HL-60/S4 treated with retinoic acid at 250 ng/mL for 4 days and 3 days (cell line): ENCODE data around the gene GABRB3.
"Not testable (repeated sequence)": the region's sequence is repeated elsewhere in the genome, so short reads cannot be mapped to it uniquely, and the experiment has no call there.

Source experiments
- in situ Hi-C: fragments of 300-500 bp; cut with MboI; formaldehyde crosslinking; loops from 2 replicates; pipeline ENCODE4 v1.7.0; 2022; ENCODE audit warnings: low sequenced_read_pairs

GABRB3 gene

DNA sequence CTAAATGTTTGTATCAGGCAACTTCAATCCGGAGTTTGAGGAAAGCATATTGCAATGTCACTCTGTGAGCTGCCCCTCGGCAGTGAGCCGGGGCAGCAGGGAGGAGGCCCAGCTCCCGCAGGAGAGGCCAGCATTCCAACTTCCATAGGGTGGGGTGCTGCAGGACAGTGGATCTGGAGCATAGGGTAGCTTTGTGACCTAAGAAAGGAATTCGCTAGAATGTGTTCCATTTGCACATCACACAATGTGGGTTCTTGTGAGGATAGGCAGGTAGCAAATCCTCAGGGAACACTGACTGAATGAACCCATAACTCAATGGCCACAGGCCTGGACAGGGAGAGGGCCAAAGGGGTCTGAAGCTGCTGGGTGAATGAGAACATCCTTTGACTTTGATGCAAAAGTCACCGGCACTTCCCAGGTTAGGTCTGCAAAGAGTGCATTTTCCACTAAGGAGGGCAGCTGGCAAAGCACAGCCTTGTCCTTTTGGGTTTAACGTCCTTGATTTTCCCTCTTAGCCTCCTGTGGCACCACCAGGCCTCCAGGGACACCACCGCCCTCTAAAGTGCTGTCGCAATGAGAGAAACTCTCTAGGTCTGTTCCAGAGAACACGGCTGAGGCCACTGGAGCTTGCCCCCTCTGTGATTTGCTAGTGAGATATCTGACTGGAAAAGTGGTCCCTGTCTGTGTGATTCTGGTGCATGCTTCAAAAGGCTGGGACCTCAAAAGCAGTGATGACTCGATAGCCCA lies 36.2 kb downstream of the GABRB3 start:
- in situ Hi-C loops, result no loop called here

- in situ Hi-C loops, result no loop called here
Measured at GRCh38 chr15:26731965-26732364, 40.9 kb downstream of the GABRB3 start.

- in situ Hi-C loops, result no loop called here
Measured at GRCh38 chr15:26729581-26729980, 43.3 kb downstream of the GABRB3 start.

DNA sequence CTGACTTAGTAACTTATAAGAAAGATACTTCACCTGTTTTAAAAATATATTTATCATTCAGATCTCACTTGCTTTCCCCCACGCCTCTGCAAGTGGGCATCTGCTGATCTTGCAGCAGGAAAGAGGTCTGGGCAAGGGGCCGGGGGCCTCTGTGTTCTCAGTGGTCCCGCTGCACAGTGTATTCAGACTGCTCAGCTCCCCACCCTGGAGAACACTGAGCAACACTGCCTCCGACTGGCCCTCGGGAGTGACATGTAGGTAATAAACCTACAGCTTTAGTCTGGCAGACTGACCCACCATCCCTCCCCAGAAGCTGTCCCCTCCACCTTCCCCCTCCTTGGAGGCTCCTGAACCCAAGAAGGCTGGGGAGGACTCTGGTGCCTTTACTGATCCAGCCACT lies 43.8 kb downstream of the GABRB3 start:
- in situ Hi-C loops, result no loop called here

GRCh38 chr15:26724381-26725150 lies 48.3 kb downstream of the GABRB3 start:
- in situ Hi-C loops, result no loop called here

DNA sequence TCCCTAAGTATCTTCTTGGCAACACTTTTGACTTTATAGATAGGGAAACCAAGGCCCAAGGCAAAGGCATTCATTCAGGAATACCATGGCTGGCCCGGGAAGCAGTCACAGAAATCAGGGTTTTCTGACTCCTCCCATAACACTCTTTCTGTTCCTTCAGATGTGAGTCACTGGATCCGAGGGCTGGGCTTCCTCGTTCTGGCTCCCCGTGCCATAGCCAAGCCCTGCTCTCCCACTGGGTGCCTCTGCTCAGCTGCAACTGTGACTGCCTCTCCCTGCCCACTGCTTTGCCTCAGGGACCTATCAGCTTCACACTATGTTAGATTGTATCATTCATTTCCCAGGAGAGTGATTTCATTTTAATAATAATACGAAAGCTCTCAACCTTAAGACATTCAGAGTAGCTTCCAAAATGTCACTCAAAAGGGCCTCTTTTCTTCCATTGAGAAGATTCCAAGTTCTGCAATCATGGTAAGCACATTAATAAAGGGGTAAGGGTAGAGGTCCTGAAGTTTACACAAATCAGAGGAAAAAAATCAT lies 50.2 kb downstream of the GABRB3 start:
- in situ Hi-C loops, result no loop called here

DNA sequence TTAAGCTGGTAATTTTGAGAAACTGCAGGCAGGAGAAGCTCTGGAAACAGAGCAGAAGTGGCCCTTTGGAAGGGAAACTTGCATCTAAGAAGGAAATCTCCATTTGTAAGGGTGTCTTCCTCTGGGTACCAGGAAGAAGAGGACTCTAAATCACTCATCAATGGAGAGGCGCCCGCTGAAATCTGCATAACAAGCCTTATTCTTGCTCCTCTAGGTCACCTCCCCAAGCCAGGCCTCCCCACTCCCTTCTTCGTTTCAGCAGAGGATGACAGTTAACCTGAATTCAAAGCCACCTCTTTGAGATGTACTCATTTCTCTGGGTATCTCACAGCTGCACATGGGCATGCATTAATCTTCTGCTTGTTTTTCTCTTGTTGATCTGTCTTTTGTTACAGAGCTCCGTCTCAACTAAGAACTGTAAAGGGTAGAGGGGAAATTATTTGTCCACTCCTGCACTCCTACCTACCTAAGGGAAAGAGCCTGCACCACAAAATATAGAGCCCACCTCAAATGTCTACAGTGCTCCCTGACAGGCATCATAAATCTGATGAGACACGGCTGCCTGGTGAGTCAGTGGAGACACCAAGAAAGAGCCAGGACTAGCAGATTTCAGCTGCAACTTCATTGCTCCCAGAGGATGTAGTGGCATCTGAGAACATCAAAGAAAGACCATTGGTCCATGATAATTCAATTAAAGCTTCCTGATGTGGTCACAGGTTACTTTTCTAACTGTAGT lies 51.5 kb downstream of the GABRB3 start:
- in situ Hi-C loops, result no loop called here

DNA sequence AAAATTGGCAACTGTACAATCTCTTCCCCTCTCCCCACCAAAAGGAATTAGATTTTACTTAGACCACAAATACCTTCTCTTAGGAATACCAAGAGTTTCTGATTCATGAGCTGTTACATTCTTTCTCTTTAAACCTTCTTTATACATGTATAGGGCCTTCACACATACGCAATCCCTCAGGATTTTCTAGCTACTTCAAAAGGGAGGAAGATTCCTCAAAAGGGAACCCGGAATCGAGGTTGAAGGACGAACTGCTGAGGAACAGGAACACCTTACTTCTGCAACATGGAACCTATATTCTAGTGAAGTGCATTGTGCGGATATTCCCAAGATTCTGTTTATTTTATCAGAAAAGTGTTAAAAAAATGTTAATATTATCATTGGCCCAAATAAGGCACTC lies 52.3 kb downstream of the GABRB3 start:
- in situ Hi-C loops, result no loop called here

GRCh38 chr15:26719866-26720265 lies 53.0 kb downstream of the GABRB3 start:
- in situ Hi-C loops, result not testable (repeated sequence)

GRCh38 chr15:26716069-26716468 lies 56.8 kb downstream of the GABRB3 start:
- in situ Hi-C loops, result no loop called here

DNA sequence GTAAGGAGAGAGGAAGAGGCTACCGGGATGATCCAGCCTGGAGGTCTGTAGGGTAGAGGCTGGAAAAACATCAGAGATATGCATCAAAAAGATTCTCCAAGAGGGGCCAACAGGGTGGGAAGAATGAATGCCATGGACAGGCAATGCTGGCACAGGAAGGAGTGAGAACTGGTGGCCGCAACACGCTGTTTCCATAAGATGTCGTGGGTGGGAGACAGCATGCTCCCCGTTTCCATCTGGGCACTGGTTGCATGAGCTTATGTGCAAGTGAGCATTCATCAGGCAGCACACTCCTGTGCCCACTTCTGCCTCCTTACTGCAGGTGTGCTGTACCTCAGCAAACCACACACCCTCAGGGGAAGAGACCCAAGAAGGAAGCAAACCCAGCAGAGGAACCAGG lies 59.4 kb downstream of the GABRB3 start:
- in situ Hi-C loops, result no loop called here

GRCh38 chr15:26712335-26712734 lies 60.5 kb downstream of the GABRB3 start:
- in situ Hi-C loops, result no loop called here

DNA sequence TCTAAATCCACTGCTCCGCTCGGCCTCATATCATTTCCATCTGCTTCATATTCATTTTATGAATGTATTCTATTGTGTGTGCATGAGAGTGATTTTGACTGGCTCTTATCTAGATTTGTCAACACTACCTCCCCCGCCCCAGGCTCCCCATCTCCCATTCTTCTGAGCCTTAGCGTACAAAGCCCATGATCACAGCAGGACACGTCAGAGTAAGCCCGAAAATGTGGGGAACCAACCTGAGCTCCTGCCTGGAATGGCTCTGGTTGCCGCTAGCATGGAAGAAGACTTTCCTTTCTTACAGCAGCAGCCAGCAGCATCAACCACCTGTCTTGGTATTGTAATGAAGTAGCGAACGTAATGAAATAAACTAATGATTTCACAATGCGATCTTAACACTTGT lies 61.4 kb downstream of the GABRB3 start:
- in situ Hi-C loops, result no loop called here

DNA sequence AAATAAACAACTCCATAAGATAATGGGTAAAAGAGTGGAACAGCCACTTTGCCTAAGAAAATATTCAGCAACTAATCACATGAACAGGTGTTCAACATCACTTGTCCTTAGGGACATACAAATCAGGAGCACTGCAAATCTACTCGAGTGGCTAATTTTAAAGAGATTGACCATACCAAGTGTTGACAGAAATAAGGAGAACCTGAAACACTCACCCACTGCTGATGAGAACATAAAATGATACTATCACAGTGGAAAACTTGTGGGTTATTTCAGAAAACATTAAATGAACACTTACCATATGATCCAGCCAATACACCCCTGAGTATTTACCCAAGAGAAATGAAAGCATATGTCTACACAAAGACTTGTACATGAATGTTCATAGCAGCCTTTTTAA lies 70.5 kb downstream of the GABRB3 start:
- in situ Hi-C loops, result no loop called here

- in situ Hi-C loops, result no loop called here
Measured at GRCh38 chr15:26698555-26698954, 74.3 kb downstream of the GABRB3 start.

- in situ Hi-C loops, result no loop called here
Measured at GRCh38 chr15:26697913-26698312, 75.0 kb downstream of the GABRB3 start.

DNA sequence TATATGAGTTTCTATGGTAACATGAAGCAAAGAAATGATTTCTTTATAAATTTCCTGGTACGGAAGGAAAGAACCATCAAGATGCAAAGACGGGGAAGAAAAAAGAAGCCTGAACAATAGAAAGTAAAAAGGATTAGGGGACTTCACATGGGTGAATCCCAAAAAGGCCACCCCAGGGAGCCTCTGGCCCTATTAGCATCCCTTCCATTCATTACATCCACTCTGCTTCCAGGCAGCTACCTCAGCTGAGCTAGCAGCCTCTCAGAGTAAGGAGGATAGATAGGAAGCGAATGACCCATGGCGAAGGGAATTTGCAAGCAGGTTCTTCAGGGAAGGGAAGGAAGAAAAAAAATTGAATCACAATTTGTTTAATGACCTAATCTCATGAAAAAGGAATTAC lies 81.6 kb downstream of the GABRB3 start:
- in situ Hi-C loops, result no loop called here

DNA sequence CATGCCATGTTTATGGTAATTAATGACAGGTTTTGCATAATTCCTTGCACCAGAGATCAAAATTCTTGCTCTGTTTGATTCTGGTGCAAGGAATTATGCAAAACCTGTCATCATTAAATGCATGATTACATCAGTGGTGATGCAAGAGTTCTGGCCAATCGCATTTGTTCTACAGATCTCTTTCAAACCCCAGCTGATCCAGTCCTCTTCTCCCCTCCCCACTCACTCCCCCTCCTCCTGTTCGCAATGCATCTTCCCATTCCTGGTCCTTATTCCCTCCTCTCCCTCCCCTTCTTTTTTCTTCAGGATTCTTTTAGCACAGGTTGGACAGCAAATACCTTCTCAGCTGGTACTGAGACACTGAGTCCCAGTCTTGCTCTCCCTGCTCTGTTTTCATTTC lies 82.1 kb downstream of the GABRB3 start:
- in situ Hi-C loops, result no loop called here

GRCh38 chr15:26689462-26689861 lies 83.4 kb downstream of the GABRB3 start:
- in situ Hi-C loops, result no loop called here

- in situ Hi-C loops, result no loop called here
Measured at GRCh38 chr15:26686547-26687187, 86.2 kb downstream of the GABRB3 start.

GRCh38 chr15:26682598-26683164 lies 90.2 kb downstream of the GABRB3 start:
- in situ Hi-C loops, result no loop called here
